OCI-LY3 (cell line): ENCODE results near the gene GALNT2.

Experiments used
- EZH2phosphoT487 ChIP-seq: fragments of 200-600 bp; shearing (Covaris generic); IDR thresholded peaks from 2 replicates; pipeline ENCODE4 v1.6.1; 2018; ENCODE audit warnings: antibody characterized with exemption, mixed run types, low read depth
- TF ChIP-seq, protein P1 (sequence below): fragments of 200-600, 300-600 bp; sonication (generic); IDR thresholded peaks from 2 replicates; pipeline ENCODE4 v1.5.1; 2014; ENCODE audit warnings: antibody characterized with exemption, low read length, low read depth

DNA sequence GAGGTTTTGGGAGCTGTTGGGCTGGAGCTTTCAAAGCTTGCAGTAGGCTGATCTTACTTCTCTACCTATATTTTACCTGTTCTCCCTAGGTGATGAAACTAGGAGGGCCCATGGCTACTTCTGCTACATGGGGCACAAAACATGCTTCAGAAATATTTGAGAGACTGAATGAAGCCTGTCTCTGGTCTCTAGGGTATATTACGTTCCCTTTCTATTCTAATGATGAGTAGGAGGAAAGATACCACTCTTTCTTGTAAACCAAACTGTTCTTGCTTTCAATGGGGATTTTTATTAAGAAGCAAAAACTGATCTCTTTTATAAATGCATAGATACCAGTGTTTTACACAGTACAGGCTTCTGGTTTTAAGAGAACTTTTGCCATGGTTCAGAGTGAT is 103.1 kb downstream of the GALNT2 start:
- TF ChIP-seq, protein P1, sequence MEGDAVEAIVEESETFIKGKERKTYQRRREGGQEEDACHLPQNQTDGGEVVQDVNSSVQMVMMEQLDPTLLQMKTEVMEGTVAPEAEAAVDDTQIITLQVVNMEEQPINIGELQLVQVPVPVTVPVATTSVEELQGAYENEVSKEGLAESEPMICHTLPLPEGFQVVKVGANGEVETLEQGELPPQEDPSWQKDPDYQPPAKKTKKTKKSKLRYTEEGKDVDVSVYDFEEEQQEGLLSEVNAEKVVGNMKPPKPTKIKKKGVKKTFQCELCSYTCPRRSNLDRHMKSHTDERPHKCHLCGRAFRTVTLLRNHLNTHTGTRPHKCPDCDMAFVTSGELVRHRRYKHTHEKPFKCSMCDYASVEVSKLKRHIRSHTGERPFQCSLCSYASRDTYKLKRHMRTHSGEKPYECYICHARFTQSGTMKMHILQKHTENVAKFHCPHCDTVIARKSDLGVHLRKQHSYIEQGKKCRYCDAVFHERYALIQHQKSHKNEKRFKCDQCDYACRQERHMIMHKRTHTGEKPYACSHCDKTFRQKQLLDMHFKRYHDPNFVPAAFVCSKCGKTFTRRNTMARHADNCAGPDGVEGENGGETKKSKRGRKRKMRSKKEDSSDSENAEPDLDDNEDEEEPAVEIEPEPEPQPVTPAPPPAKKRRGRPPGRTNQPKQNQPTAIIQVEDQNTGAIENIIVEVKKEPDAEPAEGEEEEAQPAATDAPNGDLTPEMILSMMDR: no peak
- no peak for TF ChIP-seq EZH2phosphoT487
